GM23338 (cell line): ENCODE measurements around the gene TMEM209. TPM values are rescaled to one million over a fixed set of nuclear protein-coding genes. Genes with fewer than 3 reads are reported as not detected.

ENCODE experiments used
- ATAC-seq: fragments of 200-7000 bp; cut with Tn5 transposase; 3 replicates; pipeline ENCODE4 v1.9.1; 2020
- DNase-seq: peaks from one replicate; pipeline ENCODE4 v3.0.0-alpha.2; 2015; ENCODE audit warnings: low spot score
- H2AFZ ChIP-seq: fragments of 200-600 bp; sonication (generic); 2 replicates; pipeline ENCODE4 v1.8.0; 2016; ENCODE audit warnings: antibody characterized with exemption, mild to moderate bottlenecking, moderate library complexity
- H3F3A ChIP-seq: fragments of 200-600 bp; sonication (generic); replicated peaks from 2 replicates; pipeline ENCODE4 v1.8.0; 2017; ENCODE audit warnings: antibody characterized with exemption, mixed run types, low read depth
- H3K27ac ChIP-seq: fragments of 200-600 bp; sonication (generic); 2 replicates; pipeline ENCODE4 v1.6.1; 2016; ENCODE audit warnings: low read depth
- H3K27me3 ChIP-seq: fragments of 200-600 bp; sonication (generic); 2 replicates; pipeline ENCODE4 v1.8.0; 2016; ENCODE audit warnings: mild to moderate bottlenecking, mixed run types, moderate library complexity; ENCODE audit not compliant: insufficient read depth
- H3K36me3 ChIP-seq: fragments of 200-600 bp; sonication (generic); 2 replicates; pipeline ENCODE4 v1.8.0; 2016; ENCODE audit warnings: mild to moderate bottlenecking; ENCODE audit not compliant: insufficient read depth
- H3K4me1 ChIP-seq: fragments of 200-600 bp; sonication (generic); 2 replicates; pipeline ENCODE4 v1.8.0; 2016; ENCODE audit warnings: mild to moderate bottlenecking, moderate library complexity; ENCODE audit not compliant: insufficient read depth
- H3K4me2 ChIP-seq: fragments of 200-600 bp; sonication (generic); 2 replicates; pipeline ENCODE4 v1.7.1; 2017; ENCODE audit warnings: mixed run types
- H3K4me3 ChIP-seq: fragments of 200-600 bp; sonication (generic); 2 replicates; pipeline ENCODE4 v1.6.1; 2016; ENCODE audit warnings: mixed run types
- H3K79me2 ChIP-seq: fragments of 200-600 bp; sonication (generic); replicated peaks from 2 replicates; pipeline ENCODE4 v1.8.0; 2017; ENCODE audit warnings: mild to moderate bottlenecking; ENCODE audit not compliant: insufficient read depth
- H3K9me2 ChIP-seq: fragments of 200-600 bp; sonication (generic); 2 replicates; pipeline ENCODE4 v1.8.0; 2017; ENCODE audit not compliant: insufficient read depth
- H4K20me1 ChIP-seq: fragments of 200-600 bp; sonication (generic); replicated peaks from 2 replicates; pipeline ENCODE4 v1.8.0; 2017; ENCODE audit warnings: mild to moderate bottlenecking; ENCODE audit not compliant: insufficient read depth
- H3K27ac Mint-ChIP-seq: 2 replicates; pipeline ENCODE4 v1.8.0; 2020; ENCODE audit warnings: inconsistent platforms, mild to moderate bottlenecking, moderate library complexity, mixed read lengths
- H3K27me3 Mint-ChIP-seq: 3 replicates; pipeline ENCODE4 v1.8.0; 2022; ENCODE audit warnings: low read depth, mild to moderate bottlenecking, moderate library complexity, mixed read lengths, inconsistent platforms; ENCODE audit not compliant: insufficient read depth, poor library complexity
- H3K36me3 Mint-ChIP-seq: 3 replicates; pipeline ENCODE4 v1.8.0; 2021; ENCODE audit warnings: low read depth, mild to moderate bottlenecking, inconsistent platforms, moderate library complexity, mixed read lengths
- H3K4me1 Mint-ChIP-seq: 3 replicates; pipeline ENCODE4 v1.8.0; 2020; ENCODE audit warnings: mild to moderate bottlenecking, inconsistent platforms, mixed read lengths
- H3K4me3 Mint-ChIP-seq: 3 replicates; pipeline ENCODE4 v1.8.0; 2021; ENCODE audit warnings: moderate library complexity, mild to moderate bottlenecking, inconsistent platforms, mixed read lengths
- H3K9me3 Mint-ChIP-seq: 3 replicates; pipeline ENCODE4 v1.8.0; 2020; ENCODE audit warnings: moderate library complexity, mild to moderate bottlenecking, inconsistent platforms, mixed read lengths
- CREB1 ChIP-seq: fragments of 250-450 bp; sonication (Bioruptor Pico); IDR thresholded peaks from 2 replicates; pipeline ENCODE4 v1.5.0; 2020; ENCODE audit warnings: low read depth, mild to moderate bottlenecking, moderate library complexity
- CTCF ChIP-seq, 2 experiments: fragments of 200-600 bp in 1 of 2; sonication (generic) in 1 of 2; conservative IDR thresholded peaks; 2 replicates each; pipeline versions ENCODE4 v1.5.1 to v1.6.1; 2016 to 2017; ENCODE audit warnings: antibody characterized with exemption in 2 of 2, low read depth in 2 of 2, mild to moderate bottlenecking in 2 of 2, moderate library complexity in 1 of 2
- ETS1 ChIP-seq: IDR thresholded peaks from 2 replicates; pipeline ENCODE4 v1.6.1; 2016; ENCODE audit warnings: antibody characterized with exemption
- EZH2 ChIP-seq: fragments of 200-600 bp; sonication (generic); IDR thresholded peaks from one replicate; pipeline ENCODE4 v1.8.0; 2017; ENCODE audit warnings: antibody characterized with exemption, mild to moderate bottlenecking, low read depth; ENCODE audit not compliant: unreplicated experiment
- EZH2phosphoT487 ChIP-seq: fragments of 200-600 bp; sonication (generic); IDR thresholded peaks from one replicate; pipeline ENCODE4 v1.8.1; 2018; ENCODE audit warnings: antibody characterized with exemption; ENCODE audit not compliant: unreplicated experiment
- JUNB ChIP-seq: IDR thresholded peaks from one replicate; pipeline ENCODE4 v1.6.1; 2016; ENCODE audit warnings: antibody characterized with exemption; ENCODE audit not compliant: unreplicated experiment
- NANOG ChIP-seq: IDR thresholded peaks from 2 replicates; pipeline ENCODE4 v1.6.1; 2016; ENCODE audit warnings: antibody characterized with exemption, borderline replicate concordance
- POLR2AphosphoS5 ChIP-seq: IDR thresholded peaks from 2 replicates; pipeline ENCODE4 v1.6.1; 2016; ENCODE audit warnings: antibody characterized with exemption, low read depth
- STAT1 ChIP-seq: IDR thresholded peaks from one replicate; pipeline ENCODE4 v1.6.1; 2016; ENCODE audit warnings: antibody characterized with exemption; ENCODE audit not compliant: unreplicated experiment
- ZNF114 ChIP-seq: fragments of 250-450 bp; sonication (Bioruptor Pico); IDR thresholded peaks from 2 replicates; pipeline ENCODE4 v1.5.0; 2020; ENCODE audit warnings: mild to moderate bottlenecking, moderate library complexity
- ZNF331 ChIP-seq: fragments of 250-450 bp; sonication (Bioruptor Pico); IDR thresholded peaks from 2 replicates; pipeline ENCODE4 v1.5.0; 2020; ENCODE audit warnings: low read depth, mild to moderate bottlenecking, moderate library complexity
- ZNF462 ChIP-seq: fragments of 250-450 bp; sonication (Bioruptor Pico); IDR thresholded peaks from 2 replicates; pipeline ENCODE4 v1.5.0; 2020; ENCODE audit warnings: mild to moderate bottlenecking, moderate library complexity
- polyA plus RNA-seq: library from polyadenylated mRNA; unstranded; fragments of >200 nt; fragmentation: Nextera tagmentation; extraction: Ambion mirVana; gene quantifications from 2 replicates; pipeline ENCODE4 v1.2.1, GENCODE V29; 2016
- total RNA-seq: library from RNA; depleted of rRNA; stranded (reverse); fragments of >200 nt; shearing (Covaris generic); gene quantifications from 2 replicates; pipeline ENCODE4 v1.2.3, GENCODE V29; 2014
- TF ChIP-seq, protein P1 (sequence below): IDR thresholded peaks from one replicate; pipeline ENCODE4 v1.6.1; 2018; ENCODE audit warnings: antibody characterized with exemption; ENCODE audit not compliant: unreplicated experiment

Gene TMEM209
- total and polyA plus RNA-seq, 2 experiments from 2014 or later: 18.6 to 26.2 TPM

- 0 out of 2 replicates have a peak, but pooled peaks cover 3% of the 10 kb centered on the region for H3F3A ChIP-seq
- H3K27me3 ChIP-seq: peaks cover 16% of the 10 kb centered on the region
- no peaks in the 10 kb centered on the region for H3K79me2 ChIP-seq
- peaks cover 24% of the 10 kb centered on the region for H3K4me1 Mint-ChIP-seq
- no peaks in the 10 kb centered on the region; the same call in 1 of the 2 replicates for H4K20me1 ChIP-seq
- H3K27me3 Mint-ChIP-seq: peaks cover 2% of the 10 kb centered on the region
- H3K36me3 Mint-ChIP-seq: peaks cover 6% of the 10 kb centered on the region; the same call in 2 of the 3 replicates
- DNase-seq (no peak), ATAC-seq (no peak)
- no peak overlapping the region for H2AFZ ChIP-seq
- no peak overlapping the region for H3K27ac ChIP-seq
- TF ChIP-seq ZNF331 (CRISPR knock-in tag) (no peak), EZH2 (no peak), STAT1 (no peak), CREB1 (no peak), ZNF114 (CRISPR knock-in tag) (no peak), ZNF462 (no peak), NANOG (no peak), JUNB (no peak), ETS1 (no peak), CTCF (conservative IDR thresholded peaks at IDR 0.05; ENCODE audit: low read depth in 2 of 2) (no peak), EZH2phosphoT487 (no peak), POLR2AphosphoS5 (no peak)
- TF ChIP-seq, protein P1, sequence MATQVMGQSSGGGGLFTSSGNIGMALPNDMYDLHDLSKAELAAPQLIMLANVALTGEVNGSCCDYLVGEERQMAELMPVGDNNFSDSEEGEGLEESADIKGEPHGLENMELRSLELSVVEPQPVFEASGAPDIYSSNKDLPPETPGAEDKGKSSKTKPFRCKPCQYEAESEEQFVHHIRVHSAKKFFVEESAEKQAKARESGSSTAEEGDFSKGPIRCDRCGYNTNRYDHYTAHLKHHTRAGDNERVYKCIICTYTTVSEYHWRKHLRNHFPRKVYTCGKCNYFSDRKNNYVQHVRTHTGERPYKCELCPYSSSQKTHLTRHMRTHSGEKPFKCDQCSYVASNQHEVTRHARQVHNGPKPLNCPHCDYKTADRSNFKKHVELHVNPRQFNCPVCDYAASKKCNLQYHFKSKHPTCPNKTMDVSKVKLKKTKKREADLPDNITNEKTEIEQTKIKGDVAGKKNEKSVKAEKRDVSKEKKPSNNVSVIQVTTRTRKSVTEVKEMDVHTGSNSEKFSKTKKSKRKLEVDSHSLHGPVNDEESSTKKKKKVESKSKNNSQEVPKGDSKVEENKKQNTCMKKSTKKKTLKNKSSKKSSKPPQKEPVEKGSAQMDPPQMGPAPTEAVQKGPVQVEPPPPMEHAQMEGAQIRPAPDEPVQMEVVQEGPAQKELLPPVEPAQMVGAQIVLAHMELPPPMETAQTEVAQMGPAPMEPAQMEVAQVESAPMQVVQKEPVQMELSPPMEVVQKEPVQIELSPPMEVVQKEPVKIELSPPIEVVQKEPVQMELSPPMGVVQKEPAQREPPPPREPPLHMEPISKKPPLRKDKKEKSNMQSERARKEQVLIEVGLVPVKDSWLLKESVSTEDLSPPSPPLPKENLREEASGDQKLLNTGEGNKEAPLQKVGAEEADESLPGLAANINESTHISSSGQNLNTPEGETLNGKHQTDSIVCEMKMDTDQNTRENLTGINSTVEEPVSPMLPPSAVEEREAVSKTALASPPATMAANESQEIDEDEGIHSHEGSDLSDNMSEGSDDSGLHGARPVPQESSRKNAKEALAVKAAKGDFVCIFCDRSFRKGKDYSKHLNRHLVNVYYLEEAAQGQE: no peak
- H3K9me3 Mint-ChIP-seq: no peaks in the 10 kb centered on the region
- H3K4me3 Mint-ChIP-seq: no peak overlapping the region
- no peak overlapping the region for H3K27ac Mint-ChIP-seq
- H3K9me2 ChIP-seq: no peaks in the 10 kb centered on the region
- no peak overlapping the region for H3K4me3 ChIP-seq
- H3K4me2 ChIP-seq: no peak overlapping the region
- H3K36me3 ChIP-seq: 0 out of 2 replicates have a peak, but pooled peaks cover 4% of the 10 kb centered on the region
- H3K4me1 ChIP-seq: peaks cover 15% of the 10 kb centered on the region; the same call in 1 of the 2 replicates
These were observed 69.7 kb downstream of the TMEM209 start for GRCh38 chr7:130135208-130136205.
